GM19328 (cell line): ENCODE data around the gene CIC.

Source experiments
- ATAC-seq: cut with Tn5 transposase; IDR thresholded peaks from one replicate; pipeline ENCODE4 v1.9.1; 2021; ENCODE audit warnings: mild to moderate bottlenecking, moderate library complexity; ENCODE audit not compliant: unreplicated experiment

CIC gene

GRCh38 chr19:42306646-42307045 is 37.6 kb downstream of the CIC start:
- ATAC-seq: no peak

DNA sequence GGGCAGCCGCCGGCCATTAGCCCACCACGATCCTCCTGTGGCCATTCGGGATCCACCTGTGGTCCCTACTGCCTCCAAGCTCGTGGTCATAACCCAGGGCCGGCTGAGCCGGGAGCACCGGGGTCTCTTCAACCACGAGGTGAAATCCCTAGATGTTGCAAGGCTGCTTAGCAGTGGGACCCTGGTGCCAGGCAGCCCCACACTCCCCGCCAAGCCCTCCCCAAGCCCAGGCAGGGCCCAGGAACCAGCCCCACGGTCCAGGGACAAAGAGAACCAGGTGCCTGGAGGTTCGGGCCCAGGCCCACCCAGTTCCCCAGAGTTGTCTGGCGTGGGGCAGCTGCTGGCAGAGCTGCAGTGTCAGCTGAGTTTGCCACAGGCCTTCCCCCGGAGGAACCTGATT is 40.6 kb downstream of the CIC start:
- no peak for ATAC-seq

GRCh38 chr19:42311657-42312056 is 42.6 kb downstream of the CIC start:
- no peak for ATAC-seq

GRCh38 chr19:42312370-42312769 is 43.3 kb downstream of the CIC start:
- ATAC-seq: no peak

GRCh38 chr19:42313096-42313839 is 44.2 kb downstream of the CIC start, which contains the start of gene TMEM145:
TSS of gene TMEM145 (plus strand) at chr19:42313309. CDS start at chr19:42313377, 68 bp downstream.
- ATAC-seq: no peak

GRCh38 chr19:42313840-42314755 is 45.0 kb downstream of the CIC start:
- no peak for ATAC-seq

DNA sequence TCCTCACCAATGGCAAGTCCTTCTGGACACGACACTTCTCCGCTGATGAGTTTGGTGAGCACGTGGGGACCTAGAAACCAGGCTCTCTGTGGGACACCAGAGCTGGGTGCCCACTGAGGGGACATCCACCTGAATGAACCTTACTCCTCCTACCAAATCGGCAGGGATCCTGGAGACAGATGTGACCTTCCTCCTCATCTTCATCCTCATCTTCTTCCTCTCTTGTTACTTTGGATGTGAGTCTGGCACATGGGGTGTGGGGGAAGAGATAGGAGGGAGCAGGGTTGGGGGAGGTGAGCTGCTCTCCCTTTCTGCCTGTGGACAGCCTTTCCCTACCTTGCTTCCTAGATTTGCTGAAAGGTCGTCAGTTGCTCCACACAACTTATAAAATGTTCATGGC is 46.0 kb downstream of the CIC start:
- ATAC-seq: no peak

DNA sequence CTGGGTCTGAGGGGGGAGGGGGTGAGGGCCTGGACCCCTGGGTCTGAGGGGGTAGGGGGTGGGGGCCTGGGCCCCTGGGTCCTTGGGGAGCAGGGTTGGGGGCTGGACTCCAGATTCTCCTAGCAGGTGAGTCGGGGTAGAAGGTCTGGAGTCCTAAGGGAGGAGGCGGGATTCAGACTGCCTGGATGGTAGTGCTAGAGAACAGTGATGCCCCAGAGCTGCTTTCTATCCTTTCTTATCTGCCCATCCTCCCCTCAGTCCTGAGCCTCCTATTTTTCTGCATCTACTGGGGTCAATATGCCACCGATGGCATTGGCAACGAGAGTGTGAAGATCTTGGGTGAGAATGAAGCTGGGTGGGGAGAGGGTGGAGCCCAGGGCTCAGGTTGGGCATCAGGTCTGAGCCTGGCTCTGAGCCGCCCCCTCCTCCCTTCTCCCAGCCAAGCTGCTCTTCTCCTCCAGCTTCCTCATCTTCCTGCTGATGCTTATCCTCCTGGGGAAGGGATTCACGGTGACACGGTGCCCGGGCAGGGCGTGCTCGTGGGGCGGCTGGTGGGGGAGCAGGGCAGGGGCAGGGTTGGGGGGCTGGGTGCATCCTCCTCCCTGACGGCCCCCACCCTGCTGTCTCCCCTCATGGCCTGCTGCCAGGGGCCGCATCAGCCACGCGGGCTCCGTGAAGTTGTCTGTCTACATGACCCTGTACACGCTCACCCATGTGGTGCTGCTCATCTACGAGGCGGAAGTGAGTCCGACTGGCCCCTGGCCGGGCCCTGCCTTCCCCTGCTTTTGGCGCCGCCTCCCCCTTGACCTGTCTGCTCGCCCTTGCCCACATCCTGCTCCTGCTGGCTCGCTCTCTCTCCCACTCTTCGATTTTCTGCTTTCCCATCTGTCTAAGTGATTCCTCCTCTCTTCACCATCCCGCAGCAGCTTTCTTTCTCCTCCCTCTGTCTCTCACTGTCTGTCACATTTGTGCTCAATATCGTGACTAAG is 47.5 kb downstream of the CIC start:
- no peak for ATAC-seq

GRCh38 chr19:42317535-42317934 is 48.5 kb downstream of the CIC start:
- no peak for ATAC-seq

- ATAC-seq: no peak
These were observed 53.3 kb downstream of the CIC start for GRCh38 chr19:42322305-42322704.

GRCh38 chr19:42323473-42323851 is 54.4 kb downstream of the CIC start:
- no peak for ATAC-seq

DNA sequence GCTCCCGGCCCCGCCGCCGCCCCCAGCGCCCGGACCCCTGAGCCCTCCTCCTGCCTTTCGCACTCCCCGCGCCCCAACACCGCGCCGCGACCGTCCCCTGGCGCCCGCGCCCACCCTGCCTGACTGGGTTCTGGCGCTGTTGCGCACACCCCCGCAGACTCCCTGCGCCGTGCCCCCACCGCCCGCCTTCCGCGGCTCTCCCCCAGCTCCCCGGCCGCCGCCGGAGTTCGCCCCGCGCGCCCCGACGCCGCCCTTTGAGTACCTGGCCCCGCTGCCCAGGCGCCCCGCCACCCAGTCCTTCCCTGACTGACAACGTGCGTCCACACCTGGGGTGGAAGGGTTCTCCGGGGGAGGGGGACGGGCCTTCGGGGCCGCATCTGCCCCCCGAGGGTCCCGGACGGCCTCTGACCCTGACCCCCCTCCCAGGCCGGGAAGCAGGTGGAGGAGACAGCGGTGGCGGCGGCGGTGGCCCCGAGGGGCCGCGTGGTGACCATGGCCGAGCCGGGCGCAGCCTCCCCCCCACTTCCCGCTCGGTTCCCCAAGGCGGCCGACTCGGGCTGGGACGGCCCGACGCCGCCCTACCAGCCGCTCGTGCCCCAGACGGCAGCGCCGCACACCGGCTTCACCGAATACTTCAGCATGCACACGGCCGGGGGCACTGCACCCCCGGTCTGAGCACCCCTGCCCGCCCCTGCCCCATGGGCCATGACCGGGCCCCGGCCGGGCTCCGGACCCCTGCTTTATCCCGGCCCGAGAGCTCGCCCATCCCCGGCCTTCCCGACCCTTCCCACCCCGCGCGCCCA is 55.0 kb downstream of the CIC start:
- ATAC-seq: no peak

DNA sequence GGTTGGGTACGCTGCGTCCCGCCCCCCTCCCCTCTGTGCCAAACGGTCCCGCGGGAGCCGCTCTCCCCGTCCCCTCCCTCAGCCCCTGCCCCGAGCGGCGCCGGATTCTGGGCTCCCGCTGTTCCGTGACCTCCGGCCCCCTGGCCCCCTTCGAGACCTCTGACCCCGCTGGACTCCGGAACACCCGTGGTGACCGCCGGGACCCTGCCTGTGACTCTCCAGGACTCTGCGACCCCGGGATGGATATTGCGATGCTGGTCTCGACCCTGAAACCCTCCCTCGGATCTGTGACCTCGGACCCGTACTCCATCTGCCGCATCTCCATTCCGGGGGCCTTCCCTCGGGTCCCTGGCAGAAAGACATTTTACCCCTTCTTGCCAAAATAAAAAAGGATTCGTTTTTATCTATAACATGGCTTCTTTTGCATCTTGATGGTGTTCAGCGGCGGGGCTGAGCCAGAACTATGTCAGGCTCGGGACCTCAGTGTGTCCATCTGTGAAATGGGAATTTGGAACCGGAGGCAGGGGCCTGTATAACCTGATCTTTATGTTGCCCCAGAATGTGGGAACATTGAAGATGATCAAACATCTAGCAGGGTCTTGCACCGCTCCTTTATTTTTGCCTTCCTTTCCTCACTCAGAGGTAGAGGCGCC is 55.7 kb downstream of the CIC start:
- ATAC-seq: no peak

DNA sequence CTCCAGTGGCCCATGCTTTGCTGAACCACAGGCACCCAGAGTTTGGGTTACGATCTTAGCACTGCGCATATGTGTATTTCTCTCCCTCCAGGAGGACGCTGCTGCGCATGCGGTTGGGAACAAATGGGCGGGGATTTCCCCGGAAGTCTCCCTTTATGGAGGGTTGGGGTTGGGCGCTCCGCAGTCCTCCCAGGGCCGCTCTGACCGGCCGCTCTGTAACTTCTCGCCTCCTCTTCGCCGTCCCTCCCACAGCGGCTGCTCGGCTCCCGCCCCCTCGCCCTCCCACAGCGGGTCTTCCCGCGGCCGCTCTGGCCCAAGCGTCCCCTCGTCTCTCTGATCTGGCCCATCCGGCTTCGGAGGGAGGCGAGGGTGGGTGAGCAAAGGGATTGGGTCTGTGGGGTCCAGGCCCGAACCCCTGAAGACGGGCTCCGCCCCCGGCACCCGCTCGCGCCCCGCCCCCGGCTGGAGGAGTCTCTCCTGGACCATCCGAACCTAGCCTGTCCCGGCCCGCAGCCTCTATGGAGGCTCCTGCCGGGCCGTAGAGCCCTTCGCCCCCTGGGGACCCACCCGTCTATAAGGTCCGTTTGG is 56.4 kb downstream of the CIC start, which contains the start of gene MEGF8:
MEGF8 (plus strand) TSS at position 328 of the 588 bp plus-strand sequence. CDS start 609 bp downstream, outside the sequence.
- peak; percentile 85 for ATAC-seq

- peak; percentile 12 for ATAC-seq
These were observed 57.1 kb downstream of the CIC start for GRCh38 chr19:42325896-42326771.

DNA sequence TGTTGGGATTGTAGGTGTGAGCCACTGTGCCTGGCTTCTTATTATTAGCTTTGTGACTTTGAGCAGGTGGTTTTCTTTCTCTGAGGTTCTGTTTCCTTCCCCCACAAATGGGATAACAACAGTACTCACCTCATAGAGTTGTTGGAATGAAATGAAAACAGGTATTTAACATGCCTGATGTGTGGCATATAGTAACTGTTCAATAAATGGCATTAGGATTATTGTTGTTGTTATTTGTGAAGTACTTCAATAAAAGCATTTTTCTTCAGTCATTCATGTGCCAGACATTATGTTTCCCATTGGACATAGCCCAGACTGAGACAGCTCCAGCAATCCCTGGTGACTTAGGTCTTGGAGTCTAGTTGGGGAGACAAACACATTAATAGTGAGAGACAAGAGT is 57.9 kb downstream of the CIC start:
- ATAC-seq: no peak

- no peak for ATAC-seq
These were observed 58.3 kb downstream of the CIC start for GRCh38 chr19:42327381-42327780.

- ATAC-seq: no peak
These were observed 59.1 kb downstream of the CIC start for GRCh38 chr19:42328106-42328505.
